Keratinocyte (primary cell): ENCODE measurements around the gene ITGB2. TPM values are rescaled to one million over a fixed set of nuclear protein-coding genes. Genes with fewer than 3 reads are reported as not detected.

Source experiments
- DNase-seq: peaks from one replicate; pipeline ENCODE4 v3.0.0-alpha.2; 2011; ENCODE audit warnings: low read depth, missing footprints, low spot score
- FAIRE-seq: peaks from 2 replicates; lab custom pipeline; 2011; peaks lifted over from hg19 to GRCh38; lab: Jason Lieb, UNC
- H2AFZ ChIP-seq: 2 replicates; pipeline ENCODE4 v1.6.0; 2012; ENCODE audit warnings: low read length, control low read depth, inconsistent platforms; ENCODE audit not compliant: control insufficient read depth
- H3K27ac ChIP-seq: 2 replicates; pipeline ENCODE4 v1.5.1; 2011; ENCODE audit warnings: low read length; ENCODE audit not compliant: control insufficient read depth, insufficient read depth
- H3K27me3 ChIP-seq: 3 replicates; pipeline ENCODE4 v1.6.0; 2011; ENCODE audit warnings: low read length; ENCODE audit not compliant: control insufficient read depth, insufficient read depth; ENCODE audit errors: extremely low read depth
- H3K36me3 ChIP-seq, 2 experiments: 2 replicates in 1 of 2; 3 replicates in 1 of 2; pipeline ENCODE4 v1.5.1; 2011; ENCODE audit warnings: low read length in 2 of 2, mild to moderate bottlenecking in 1 of 2; ENCODE audit not compliant: control insufficient read depth in 2 of 2, insufficient read depth in 2 of 2; ENCODE audit errors: extremely low read depth in 1 of 2
- H3K4me1 ChIP-seq: 3 replicates; pipeline ENCODE4 v1.5.1; 2011; ENCODE audit warnings: low read length; ENCODE audit not compliant: control insufficient read depth, insufficient read depth; ENCODE audit errors: extremely low read depth
- H3K4me2 ChIP-seq: 3 replicates; pipeline ENCODE4 v1.6.0; 2011; ENCODE audit warnings: low read depth, low read length; ENCODE audit not compliant: control insufficient read depth, insufficient read depth; ENCODE audit errors: extremely low read depth
- H3K4me3 ChIP-seq, 3 experiments: fragments of 200-600 bp in 1 of 3; sonication (generic) in 1 of 3; 2 replicates in 2 of 3; 3 replicates in 1 of 3; pipeline ENCODE4 v1.5.1; 2011 to 2016; ENCODE audit warnings: low read length in 3 of 3, mild to moderate bottlenecking in 3 of 3, control low read depth in 2 of 3, inconsistent platforms in 1 of 3, low read depth in 1 of 3, mixed read lengths in 1 of 3, mixed run types in 1 of 3, moderate library complexity in 1 of 3; ENCODE audit not compliant: control insufficient read depth in 2 of 3, insufficient read depth in 2 of 3; ENCODE audit errors: extremely low read depth in 1 of 3
- H3K79me2 ChIP-seq: 2 replicates; pipeline ENCODE4 v1.6.0; 2012; ENCODE audit warnings: low read length; ENCODE audit not compliant: control insufficient read depth, insufficient read depth
- H3K9ac ChIP-seq: 3 replicates; pipeline ENCODE4 v1.6.0; 2011; ENCODE audit warnings: low read length; ENCODE audit not compliant: control insufficient read depth, insufficient read depth; ENCODE audit errors: extremely low read depth
- H3K9me1 ChIP-seq: 3 replicates; pipeline ENCODE4 v1.6.0; 2011; ENCODE audit warnings: low read length; ENCODE audit not compliant: control insufficient read depth, insufficient read depth; ENCODE audit errors: extremely low read depth
- H3K9me3 ChIP-seq: 2 replicates; pipeline ENCODE4 v1.5.1; 2012; ENCODE audit warnings: low read depth, low read length; ENCODE audit not compliant: control insufficient read depth
- H4K20me1 ChIP-seq: 3 replicates; pipeline ENCODE4 v1.6.0; 2011; ENCODE audit warnings: low read length; ENCODE audit not compliant: control insufficient read depth, insufficient read depth; ENCODE audit errors: extremely low read depth
- CTCF ChIP-seq, 3 experiments: IDR thresholded peaks in 1 of 3; conservative IDR thresholded peaks in 1 of 3; optimal IDR thresholded peaks in 1 of 3; 2 replicates in 2 of 3; 3 replicates in 1 of 3; pipeline versions ENCODE3 to v1.5.1; 2011; ENCODE audit warnings: low read length in 3 of 3, mild to moderate bottlenecking in 3 of 3, moderate library complexity in 2 of 3, control low read depth in 1 of 3, inconsistent platforms in 1 of 3; ENCODE audit not compliant: insufficient read depth in 2 of 3; ENCODE audit errors: extremely low read depth in 1 of 3
- EZH2 ChIP-seq: IDR thresholded peaks from one replicate; pipeline ENCODE4 v1.6.1; 2012; ENCODE audit warnings: inconsistent platforms, mild to moderate bottlenecking, low read length, moderate library complexity
- dilution Hi-C: fragments of 300-500 bp; cut with MboI; formaldehyde crosslinking; loops from one replicate; pipeline ENCODE4 v1.7.0; 2020; ENCODE audit warnings: low sequenced_read_pairs; ENCODE audit not compliant: extremely low pct_ligation_motif_present
- polyA plus RNA-seq, 5 experiments: library from polyadenylated mRNA; depleted of rRNA in 3 of 5; stranded (reverse) in 3 of 5; stranded (forward) in 1 of 5; unstranded in 1 of 5; fragments of >200 nt; gene quantifications; 1 replicate in 1 of 5; 2 replicates in 3 of 5; 3 replicates in 1 of 5; pipeline versions ENCODE4 v1.2.1 to v1.2.3, GENCODE V29; 2011 to 2012; ENCODE audit warnings: missing spikeins in 2 of 5, low read depth in 1 of 5, low replicate concordance in 1 of 5

ITGB2 gene
- polyA plus RNA-seq, 1 donor (not counting 4 experiments of a cell fraction or from before 2014, with no cell fraction given): 0.55 TPM

- H2AFZ ChIP-seq: no peak overlapping the region
- H3K9me1 ChIP-seq: no peaks in the 10 kb centered on the region
- no peaks in the 10 kb centered on the region for H3K9me3 ChIP-seq
- H3K4me1 ChIP-seq: peaks cover 13% of the 10 kb centered on the region
- H3K27me3 ChIP-seq: no peaks in the 10 kb centered on the region
- no peak for DNase-seq
- no peak overlapping the region for H3K9ac ChIP-seq
- no peak overlapping the region for H3K4me3 ChIP-seq
- H3K36me3 ChIP-seq: peaks cover 28 to 36% of the 10 kb centered on the region in 2 experiments
- no peak for FAIRE-seq
- dilution Hi-C loops: no loop called here
- H4K20me1 ChIP-seq: peaks cover 3% of the 10 kb centered on the region
- H3K4me2 ChIP-seq: no peak overlapping the region
- no peak overlapping the region for H3K27ac ChIP-seq
- TF ChIP-seq CTCF (optimal IDR thresholded peaks at IDR 0.05 in 1 of 3, IDR thresholded peaks at IDR 0.05 in 1 of 3, conservative IDR thresholded peaks at IDR 0.05 in 1 of 3; ENCODE audit: extremely low read depth in 1 of 3, insufficient read depth in 2 of 3, low read length in 3 of 3) (no peak), EZH2 (no peak)
- H3K79me2 ChIP-seq: peaks cover 12% of the 10 kb centered on the region
Observed at GRCh38 chr21:44850208-44850800, 70.4 kb downstream of the ITGB2 start.

- no peak overlapping the region for H3K9ac ChIP-seq
- no peak overlapping the region for H2AFZ ChIP-seq
- dilution Hi-C loops: no loop called here
- TF ChIP-seq EZH2 (no peak), CTCF (optimal IDR thresholded peaks at IDR 0.05 in 1 of 3, IDR thresholded peaks at IDR 0.05 in 1 of 3, conservative IDR thresholded peaks at IDR 0.05 in 1 of 3; ENCODE audit: extremely low read depth in 1 of 3, insufficient read depth in 2 of 3, low read length in 3 of 3) (no peak)
- no peak for DNase-seq
- H3K4me1 ChIP-seq: peaks cover 13% of the 10 kb centered on the region
- H3K79me2 ChIP-seq: peaks cover 12% of the 10 kb centered on the region
- FAIRE-seq: no peak
- peaks cover 3% of the 10 kb centered on the region for H4K20me1 ChIP-seq
- H3K27ac ChIP-seq: no peak overlapping the region
- no peaks in the 10 kb centered on the region for H3K9me3 ChIP-seq
- no peak overlapping the region for H3K4me3 ChIP-seq
- H3K4me2 ChIP-seq: no peak overlapping the region
- peaks cover 25 to 34% of the 10 kb centered on the region in 2 experiments for H3K36me3 ChIP-seq
- H3K9me1 ChIP-seq: no peaks in the 10 kb centered on the region
- no peaks in the 10 kb centered on the region for H3K27me3 ChIP-seq
Observed at GRCh38 chr21:44849616-44850130, 71.0 kb downstream of the ITGB2 start.
